Epidermal melanocyte (primary cell): ENCODE results near the gene IL5RA.

Experiments used
- DNase-seq: peaks from one replicate; pipeline ENCODE4 v3.0.0; 2011; ENCODE audit warnings: low spot score; ENCODE audit not compliant: insufficient read length

The IL5RA gene, protein sequence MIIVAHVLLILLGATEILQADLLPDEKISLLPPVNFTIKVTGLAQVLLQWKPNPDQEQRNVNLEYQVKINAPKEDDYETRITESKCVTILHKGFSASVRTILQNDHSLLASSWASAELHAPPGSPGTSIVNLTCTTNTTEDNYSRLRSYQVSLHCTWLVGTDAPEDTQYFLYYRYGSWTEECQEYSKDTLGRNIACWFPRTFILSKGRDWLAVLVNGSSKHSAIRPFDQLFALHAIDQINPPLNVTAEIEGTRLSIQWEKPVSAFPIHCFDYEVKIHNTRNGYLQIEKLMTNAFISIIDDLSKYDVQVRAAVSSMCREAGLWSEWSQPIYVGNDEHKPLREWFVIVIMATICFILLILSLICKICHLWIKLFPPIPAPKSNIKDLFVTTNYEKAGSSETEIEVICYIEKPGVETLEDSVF

DNA sequence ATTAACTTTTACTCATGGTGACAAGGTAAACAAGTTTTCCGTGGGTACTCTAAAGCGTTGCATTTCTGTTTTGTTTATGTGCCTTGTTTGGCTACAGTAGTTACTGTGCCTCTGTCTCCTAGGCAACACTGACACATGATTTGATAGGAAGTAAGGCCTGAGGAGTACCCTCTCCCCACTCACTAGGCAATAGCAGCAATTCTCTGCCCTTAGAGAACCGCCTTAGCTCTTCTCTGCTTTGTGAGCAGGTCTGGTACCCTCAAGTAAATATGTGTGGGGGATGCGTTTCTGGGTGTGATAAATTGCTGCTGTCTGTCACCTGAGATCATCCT is at the start of gene IL5RA:
Gene IL5RA, minus strand, starts transcription at position 76 of the 332 bp plus-strand sequence. CDS start 5,390 bp downstream, outside the sequence.
- no peak for DNase-seq

DNA sequence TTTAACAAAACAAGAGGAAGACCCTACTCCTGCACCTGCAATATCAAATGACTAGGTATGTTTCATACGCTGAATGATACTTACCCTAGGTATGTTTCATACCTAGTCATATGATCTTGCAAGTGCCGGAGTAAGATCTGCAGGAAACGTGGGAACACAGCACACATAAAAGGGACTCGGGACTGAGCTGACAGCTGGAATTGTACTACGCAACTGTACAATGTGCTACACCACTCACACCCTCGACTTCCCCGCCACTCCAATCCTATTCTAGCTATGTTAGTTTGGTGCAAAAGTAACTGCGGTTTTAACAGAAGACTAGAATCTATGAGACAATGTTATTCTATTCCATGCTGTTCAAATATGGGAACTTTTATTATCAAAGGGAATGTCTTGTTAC is 47.3 kb upstream of the IL5RA start:
- DNase-seq: no peak

DNA sequence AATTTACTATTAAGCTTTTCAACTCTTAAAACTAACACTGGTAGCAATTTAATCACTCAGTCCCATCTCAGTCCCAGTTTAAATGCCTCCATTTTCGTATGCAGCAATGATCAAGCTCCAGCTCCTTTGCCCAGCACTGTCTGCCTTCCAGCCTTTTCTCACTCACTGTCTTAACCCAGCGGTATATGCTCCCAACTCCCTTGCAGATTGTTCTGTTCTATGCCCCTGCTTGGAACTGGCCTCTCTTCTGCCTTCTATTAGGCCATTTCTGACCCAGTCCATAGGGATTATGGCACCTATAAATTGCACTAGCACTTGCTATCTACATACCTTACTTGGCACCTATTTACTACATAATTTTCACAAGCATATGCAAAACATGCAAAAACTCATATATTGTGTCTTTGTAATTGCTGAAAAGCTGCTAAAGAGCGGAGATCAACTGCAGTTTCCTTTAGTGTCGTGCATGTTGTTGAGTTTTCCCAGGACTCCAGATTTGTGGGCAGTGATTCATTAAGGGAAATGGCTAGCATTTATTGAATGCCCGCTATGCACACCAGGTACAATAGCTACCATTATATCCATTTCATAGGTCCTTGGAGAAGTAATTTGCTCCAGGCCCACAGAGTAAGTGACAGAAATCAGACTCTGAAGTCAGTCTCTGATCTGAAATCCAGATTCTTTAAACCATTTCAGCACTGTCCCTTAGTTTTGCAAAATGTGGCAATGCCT is 44.9 kb upstream of the IL5RA start:
- DNase-seq: no peak

DNA sequence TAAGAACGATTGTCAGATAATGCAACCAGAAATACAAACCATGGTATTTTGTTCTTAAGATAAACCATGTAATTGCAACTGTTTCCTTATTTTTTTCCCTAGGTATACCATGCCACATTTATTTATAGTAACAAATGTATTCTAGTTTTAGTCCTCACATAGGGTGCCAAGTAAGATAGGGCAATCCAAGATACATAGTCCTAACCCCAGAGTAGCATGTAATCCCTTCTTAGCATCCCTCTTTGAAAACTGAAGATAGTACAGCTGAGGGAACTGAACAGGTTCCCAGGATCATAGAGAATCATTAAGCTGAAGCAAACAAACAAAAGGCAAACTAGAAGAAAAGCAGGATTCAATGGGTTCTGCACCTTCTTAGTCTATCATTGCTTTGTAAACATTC is 41.3 kb upstream of the IL5RA start:
- DNase-seq: no peak

DNA sequence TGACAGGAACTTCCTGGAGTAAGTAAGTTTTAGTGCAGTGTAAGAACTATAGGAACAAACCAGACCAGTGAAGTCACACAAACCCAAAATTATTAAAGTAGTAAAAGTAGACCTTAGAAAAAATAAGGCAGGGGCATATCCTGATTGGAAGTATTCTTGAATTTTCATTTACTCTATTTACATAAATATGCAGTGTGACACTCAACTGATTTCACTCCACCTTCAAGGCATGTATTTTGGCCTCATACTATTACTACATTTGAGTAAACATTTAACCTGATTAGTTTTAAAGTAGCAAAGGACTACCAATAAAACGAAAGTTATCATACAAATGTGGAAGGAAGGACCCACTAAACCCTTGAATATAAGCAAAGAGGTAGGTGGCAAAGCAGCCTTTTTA is 39.4 kb upstream of the IL5RA start:
- DNase-seq: no peak

DNA sequence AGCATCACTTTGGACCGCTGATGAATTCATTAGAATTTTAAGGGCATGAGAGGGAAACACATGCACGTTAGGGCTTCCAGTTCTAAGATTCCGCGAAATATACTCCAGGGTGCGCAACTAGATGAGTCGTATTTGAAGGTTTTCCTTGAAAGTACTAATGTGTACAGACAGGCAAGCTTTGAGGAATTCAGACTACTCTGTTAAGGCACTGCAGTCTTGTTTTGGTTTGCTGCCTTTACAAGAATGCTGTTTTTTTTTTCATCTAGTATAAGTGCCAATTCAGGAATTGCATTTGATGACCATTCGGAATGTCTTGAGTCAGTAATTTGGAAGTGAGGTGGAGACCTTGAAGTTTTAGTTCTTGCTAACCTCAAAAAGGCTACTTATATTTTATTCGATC is 35.7 kb upstream of the IL5RA start:
- DNase-seq: no peak

DNA sequence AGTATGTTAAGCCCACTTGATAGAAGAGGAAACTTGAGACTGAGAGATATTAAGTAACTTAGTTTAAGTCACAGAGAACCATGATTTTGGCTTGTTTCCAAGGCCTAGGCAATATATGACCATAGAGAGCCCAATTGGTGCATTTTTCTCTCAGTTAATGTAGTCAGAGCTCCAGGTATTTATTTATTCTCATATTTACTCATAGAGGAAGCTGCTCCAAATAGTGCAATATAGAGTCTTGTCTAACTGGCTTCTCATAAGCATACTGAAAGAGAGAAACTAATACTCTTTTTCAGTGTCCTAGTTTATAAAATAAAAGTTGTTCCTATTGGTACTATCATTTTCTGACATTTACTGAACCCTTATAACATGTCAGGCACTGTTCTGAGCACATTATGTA is 31.8 kb upstream of the IL5RA start:
- no peak for DNase-seq

DNA sequence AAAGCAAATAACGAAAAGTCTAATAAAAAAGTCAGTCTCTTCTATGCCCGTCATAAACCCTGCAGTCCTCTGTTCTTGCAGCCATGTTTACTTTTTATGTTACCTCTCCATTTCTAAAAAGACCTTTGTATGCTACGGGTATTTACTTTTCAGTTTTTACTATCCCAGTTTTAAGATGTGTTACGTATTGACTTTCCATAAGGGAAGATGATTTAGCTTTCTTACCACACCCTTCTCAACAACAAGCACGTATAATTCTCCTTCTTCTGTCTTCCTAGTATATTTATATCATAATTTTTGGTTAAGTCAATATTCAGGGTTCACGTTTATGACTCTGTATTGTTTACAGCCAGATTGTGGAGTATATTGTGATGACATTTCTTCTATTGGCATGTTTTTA is 27.4 kb upstream of the IL5RA start:
- DNase-seq: no peak

DNA sequence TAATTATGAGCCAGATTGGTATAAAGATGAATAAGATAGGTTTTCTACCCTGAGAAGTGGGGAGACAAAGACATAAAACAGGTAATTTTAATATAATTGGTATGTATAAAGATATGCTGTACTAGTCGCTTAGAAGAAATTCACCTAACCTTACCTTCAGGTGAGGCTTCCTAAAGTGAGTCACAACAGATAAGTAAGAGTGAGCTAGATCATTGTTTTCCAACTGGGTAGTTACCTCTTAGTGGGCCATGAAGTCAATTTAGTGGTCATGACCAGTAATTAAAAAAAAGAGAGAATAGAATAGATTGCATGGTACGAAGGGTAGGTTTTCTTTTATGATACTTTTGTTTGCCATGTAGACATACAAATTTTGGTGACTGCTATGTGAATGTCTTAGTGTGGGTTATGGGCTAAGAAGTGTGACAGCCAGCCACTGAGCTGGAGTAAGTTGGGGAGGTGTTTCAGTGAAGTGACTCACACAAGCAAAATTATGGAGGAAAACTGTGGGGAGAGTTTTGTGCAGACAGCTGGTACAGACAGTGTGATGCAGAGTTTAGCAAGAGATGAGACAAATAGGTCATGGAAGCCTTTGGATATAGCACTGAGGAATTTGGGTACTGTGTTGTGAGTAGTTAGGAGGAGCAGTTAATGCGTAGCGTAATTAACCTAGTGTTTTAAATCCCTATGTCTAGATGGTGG is 24.7 kb upstream of the IL5RA start:
- no peak for DNase-seq

DNA sequence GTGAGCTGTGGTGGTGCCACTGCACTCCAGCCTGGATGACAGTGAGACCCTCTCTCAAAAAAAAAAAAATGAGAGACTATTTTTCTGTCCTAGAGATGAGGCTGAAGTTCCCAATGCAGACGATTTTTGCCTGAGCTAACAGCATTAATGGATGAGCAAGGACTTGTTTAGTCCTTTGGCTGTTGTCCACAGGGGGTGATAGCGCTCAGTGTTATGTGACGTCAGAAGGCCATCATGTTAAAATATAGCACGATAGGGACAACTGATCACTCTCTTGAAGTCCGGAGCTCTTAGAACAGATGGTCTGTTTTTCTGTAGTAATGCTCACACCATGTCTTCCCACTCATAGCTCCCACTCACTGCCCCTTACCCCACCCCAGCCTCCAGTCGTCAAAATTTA is 23.3 kb upstream of the IL5RA start:
- no peak for DNase-seq

DNA sequence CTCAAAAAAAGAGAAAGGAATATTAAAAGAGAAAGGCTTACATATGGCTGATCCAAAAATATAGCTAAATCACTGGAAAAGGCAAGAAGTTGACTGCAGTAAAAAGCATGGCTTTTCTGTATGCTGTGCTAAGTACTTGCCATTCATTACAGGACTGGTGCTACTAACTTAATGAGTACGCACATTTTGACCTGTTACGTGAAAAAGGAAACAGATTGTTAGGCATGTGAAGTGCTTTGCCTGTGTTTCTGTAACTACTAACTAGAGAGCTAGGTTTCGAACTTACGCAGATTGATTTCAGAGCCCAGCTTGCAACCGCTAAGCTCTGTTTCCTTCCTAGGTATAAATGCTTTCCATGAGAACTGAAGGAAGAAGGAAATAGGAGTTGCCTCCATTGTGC is 19.4 kb upstream of the IL5RA start:
- no peak for DNase-seq

DNA sequence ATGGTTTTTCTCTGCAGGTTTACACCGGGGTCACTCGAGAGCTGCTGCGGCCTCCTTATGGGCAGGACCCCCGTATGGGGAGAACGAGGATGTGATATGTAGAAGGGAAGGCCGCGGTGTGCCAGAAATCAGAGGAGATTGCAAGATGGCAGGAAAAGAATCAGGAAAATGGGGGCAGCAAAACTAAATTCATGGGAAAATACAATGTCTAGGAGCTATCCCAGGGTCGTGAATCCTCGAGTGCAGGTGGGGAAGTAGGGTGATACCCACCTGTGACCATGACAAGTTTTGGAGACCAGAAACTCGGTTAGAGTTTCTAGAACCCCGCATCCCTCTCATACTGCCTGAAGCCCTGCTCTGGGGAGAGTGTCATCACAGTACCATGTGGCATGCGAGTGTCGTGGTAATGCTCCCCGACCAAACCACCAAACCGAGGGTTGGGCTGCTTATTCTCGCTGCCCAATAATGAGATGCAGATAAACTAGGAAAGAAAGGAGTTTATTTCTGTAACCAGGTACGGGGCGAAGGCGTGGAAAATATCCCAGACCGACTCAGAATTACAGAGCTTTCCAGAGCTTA is 17.3 kb upstream of the IL5RA start:
- DNase-seq: no peak

DNA sequence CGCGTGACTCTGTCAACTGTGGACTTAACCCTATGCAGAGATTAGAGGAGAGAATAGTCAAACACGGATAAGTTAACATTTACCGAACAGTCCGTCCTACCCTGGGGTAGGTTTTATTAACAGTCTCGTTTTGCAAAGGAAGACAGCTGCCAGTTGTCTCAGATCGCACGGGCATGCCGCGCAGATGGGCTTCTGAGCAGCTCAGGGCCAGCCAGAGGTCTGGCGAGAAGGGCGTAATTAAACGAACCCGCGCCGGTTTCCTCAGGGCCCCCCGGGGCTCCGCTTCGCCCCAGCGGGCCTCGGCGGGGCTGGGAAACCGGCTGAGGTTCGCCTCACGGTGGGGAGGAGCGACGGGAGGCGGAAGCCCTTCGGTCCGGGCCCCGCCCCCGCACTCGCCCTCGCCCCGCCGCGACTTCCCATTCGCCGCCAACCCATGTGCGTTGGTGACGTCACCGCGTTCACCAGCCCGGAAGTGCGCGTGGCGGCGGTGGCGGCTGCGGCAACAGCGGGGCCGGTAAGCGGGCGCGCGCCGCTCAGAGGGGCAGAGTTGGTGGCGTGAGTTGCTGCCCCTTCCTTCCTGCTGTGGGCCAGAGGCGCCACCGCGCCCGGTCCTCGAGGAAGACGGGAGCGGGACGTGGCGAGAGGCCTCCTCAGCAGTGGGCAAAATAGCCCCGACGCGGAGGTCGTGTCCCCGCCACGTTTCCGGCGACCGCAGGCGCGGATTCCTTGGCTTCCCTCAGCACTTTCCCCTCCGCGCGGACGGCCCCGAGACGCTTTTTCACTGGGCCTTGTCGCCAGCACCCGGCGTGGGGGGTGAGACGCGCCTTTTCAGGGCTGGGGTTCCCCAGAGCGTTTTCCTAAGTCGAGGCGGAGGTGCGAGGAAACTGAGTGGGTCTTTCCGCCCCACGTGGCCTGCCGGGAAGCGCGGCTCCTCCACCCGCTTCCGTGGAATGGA is 16.6 kb upstream of the IL5RA start, which contains the start of gene TRNT1:
Gene TRNT1, plus strand, starts transcription at position 464 of the 955 bp plus-strand sequence. CDS start 2,101 bp downstream, outside the sequence.
- peak; percentile 80 for DNase-seq

DNA sequence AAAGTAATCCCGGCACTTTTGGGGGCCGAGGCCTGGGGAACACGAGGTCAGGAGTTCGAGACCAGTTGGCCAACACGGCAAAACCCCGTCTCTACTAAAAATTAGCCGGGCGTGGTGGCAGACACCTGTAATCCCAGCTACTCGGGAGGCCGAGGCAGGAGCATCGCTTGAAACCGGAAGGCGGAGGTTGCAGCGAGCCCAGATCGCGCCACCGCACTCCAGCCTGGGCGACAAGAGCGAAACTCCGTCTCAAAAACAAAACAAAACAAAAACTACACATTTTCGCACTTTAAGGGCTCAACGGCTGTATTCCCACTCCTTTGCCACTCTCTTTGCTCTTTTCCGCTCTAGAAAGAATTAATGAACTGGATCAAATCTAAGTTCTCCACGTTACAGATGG is 15.8 kb upstream of the IL5RA start:
- DNase-seq: no peak

DNA sequence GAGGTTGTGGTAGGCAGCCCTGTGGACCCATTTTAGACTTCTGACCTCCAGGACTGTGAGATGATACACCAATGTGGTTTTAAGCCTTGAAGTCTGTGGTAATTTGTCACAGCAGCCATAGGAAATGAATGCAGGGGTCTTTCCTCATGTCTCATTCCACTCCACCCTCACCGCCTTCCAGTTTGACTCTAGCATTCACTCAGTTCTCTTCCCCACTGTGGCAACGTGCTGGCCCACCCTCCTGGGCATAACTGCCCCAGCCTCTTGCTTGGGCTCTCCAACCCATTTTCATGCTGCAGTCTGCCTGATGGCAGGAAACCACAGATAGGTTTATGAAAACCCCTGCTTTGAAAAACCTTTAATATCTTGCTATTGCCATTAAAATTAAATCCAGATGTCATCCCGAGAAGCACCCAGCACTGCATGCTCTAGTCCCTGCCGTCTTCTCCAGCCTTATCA is 9.2 kb upstream of the IL5RA start:
- DNase-seq: no peak

DNA sequence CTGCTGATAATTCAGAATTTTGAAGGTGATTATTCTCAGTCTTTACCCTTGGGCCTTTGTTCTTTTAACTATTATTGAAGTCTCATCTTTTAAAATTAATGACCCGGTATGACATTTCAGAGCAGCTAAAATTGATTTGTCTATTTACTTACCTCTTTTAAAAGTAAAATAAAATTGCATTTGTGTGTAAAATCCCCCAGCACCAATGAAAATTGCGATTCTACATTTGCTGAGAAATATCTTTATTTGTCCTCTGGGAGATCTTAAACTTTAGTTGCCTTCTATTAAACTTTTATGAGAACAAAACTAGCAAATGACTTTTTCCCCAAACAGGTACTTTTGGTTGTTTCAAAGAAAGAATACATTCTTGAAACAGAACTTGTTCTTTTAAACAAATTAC is 7.5 kb upstream of the IL5RA start:
- DNase-seq: no peak

DNA sequence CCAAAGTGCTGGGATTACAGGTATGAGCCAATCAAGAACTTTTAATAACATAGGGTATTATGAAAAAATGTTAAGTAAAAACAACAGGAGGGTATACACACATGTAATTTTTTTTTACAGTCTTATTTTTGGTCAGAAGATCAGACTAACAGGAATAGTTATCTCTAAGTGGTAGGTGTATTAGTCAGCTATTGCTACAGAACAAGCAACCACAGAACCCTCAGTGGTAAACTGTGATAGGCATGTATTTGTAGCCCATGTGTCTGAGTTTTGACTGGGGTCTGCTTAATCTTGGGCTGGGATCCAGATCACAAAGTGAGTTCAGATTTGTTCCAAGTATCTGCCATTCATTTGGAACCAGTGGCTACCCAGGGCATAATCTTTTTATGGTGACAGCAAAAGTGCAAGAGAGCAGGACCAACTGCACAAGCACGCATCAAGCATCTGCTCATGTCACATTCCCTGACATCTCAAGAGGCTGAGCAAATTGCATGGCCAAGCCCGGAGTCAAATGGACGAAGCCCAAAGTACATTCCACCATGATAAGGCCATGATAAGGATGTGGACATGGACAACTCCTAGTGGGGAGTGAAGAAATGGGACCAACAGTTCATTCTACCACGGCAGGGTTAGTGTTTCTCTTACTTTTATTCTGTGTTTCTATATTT is 3.0 kb upstream of the IL5RA start:
- no peak for DNase-seq

DNA sequence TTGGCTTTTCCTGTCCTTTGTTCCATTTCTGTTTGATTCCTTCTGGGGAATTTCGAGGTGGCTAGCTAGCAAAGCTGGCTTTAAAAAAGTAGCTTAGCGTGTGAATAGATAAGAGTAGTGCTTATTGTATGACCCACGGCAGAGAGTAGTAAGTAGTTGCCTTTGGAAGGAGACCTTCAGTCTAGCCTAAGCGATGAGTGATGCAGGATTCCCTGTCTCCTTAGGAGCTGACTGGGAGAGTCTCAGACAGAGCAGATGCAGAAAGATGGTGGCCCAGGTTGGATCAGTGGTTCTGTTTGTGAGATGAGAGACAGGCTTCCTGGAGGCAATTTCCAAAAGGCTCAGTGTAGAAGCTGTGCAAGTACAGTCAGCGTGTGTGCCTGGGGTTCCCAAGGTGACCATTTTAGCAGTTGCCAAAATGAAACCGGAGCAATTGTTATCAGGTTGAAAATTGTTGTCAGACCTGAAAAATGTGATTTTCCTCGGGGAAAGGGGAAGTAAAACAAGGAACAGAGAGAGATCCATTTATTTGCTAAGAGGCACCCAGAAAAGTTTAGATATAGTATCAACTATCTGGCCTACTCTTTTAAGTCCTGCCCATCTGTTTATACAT is 681 bp upstream of the IL5RA start:
- DNase-seq: no peak

DNA sequence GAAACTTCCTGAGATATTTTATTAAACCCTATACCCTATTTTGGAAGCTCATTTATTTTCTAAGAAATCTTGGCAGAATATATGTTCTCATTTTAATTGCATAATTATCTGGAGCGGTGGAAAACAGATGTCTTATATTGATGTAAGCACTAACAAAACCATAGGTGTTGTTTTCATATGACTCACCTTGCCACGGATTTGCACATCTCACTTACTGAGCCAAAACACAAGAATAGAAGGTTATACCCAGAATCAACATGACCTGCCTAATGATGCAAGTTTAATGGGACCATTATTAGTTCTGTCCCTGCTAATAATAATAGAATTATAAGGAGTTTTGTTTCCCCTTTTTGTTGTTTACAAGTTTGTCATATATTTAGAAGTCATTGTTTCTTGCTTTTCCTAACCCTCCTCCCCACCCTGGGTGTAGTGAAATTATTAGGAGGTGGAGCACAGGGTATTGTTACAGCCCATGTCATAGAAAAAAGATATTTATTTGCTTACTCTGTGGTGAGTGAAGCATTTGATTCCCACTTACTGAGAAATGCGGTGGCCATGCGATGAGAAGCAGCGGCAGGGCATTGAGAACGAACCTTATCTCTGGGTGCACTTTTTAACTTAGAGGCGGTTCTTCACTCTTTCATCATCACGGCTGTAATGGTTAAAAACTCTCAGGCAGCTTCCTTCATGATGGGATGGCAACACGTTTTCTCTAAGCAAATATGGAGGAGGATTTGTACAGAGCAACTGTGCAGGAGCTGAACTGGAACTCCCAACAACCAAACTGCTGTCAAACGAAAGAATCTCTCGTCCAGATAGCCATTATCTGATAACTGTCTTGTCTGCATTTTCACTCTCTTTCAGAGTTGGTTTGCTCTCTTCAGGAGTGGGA is 521 bp downstream of the IL5RA start:
- DNase-seq: no peak
